GM12874 (cell line): ENCODE data around the gene NOL3.

Experiments used
- CTCF ChIP-seq: IDR thresholded peaks from 2 replicates; pipeline ENCODE4 v1.5.1; 2011; ENCODE audit warnings: low read depth, mild to moderate bottlenecking, control low read depth, low read length, moderate library complexity; ENCODE audit not compliant: insufficient read depth

NOL3 gene

GRCh38 chr16:67150047-67150832 is 20.1 kb upstream of the NOL3 start:
- TF ChIP-seq CTCF = 0 out of 2 replicates have a peak, but pooled peaks have one; percentile 12

GRCh38 chr16:67150833-67151396 is 19.4 kb upstream of the NOL3 start, which contains the start of gene B3GNT9:
B3GNT9 (minus strand) TSS chr16:67150998; CDS start chr16:67150485, 513 bp downstream.
- no peak for TF ChIP-seq CTCF

- 0 out of 2 replicates have a peak, but pooled peaks have one; percentile 7 for TF ChIP-seq CTCF
Observed at GRCh38 chr16:67151431-67152097, 18.8 kb upstream of the NOL3 start.

GRCh38 chr16:67154578-67155294 is 15.6 kb upstream of the NOL3 start:
- TF ChIP-seq CTCF = no peak

- peak; percentile 99 for TF ChIP-seq CTCF
Observed at GRCh38 chr16:67155295-67156142, 14.8 kb upstream of the NOL3 start.

GRCh38 chr16:67156143-67156844 is 14.0 kb upstream of the NOL3 start:
- TF ChIP-seq CTCF = no peak
